ENCODE results near the gene APBB2. TPM values are rescaled to one million over a fixed set of nuclear protein-coding genes. Genes with fewer than 3 reads are reported as not detected.

Gene APBB2
- polyA plus RNA-seq, 3 donors: 0.15 to 0.33 TPM; not detected in 1

DNA sequence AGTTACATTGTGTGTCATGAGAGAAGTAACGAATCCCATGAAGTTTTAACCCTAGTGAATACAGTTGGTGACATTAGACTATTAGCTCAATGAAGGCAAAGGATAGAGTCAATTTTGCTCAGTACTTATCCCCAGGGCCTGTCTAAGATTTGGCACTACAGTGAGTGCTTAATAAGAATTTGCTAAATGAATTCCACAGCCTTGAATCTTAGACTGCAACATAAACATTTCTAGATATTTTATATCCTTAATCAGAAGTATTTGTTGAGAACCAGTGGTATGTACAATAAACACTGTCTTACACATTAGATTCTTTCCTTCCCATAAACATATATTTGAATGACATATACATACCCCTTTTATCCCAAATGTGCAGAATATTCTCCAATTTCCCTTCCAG lies 241.6 kb downstream of the APBB2 start:
- TF ChIP-seq, protein P1, sequence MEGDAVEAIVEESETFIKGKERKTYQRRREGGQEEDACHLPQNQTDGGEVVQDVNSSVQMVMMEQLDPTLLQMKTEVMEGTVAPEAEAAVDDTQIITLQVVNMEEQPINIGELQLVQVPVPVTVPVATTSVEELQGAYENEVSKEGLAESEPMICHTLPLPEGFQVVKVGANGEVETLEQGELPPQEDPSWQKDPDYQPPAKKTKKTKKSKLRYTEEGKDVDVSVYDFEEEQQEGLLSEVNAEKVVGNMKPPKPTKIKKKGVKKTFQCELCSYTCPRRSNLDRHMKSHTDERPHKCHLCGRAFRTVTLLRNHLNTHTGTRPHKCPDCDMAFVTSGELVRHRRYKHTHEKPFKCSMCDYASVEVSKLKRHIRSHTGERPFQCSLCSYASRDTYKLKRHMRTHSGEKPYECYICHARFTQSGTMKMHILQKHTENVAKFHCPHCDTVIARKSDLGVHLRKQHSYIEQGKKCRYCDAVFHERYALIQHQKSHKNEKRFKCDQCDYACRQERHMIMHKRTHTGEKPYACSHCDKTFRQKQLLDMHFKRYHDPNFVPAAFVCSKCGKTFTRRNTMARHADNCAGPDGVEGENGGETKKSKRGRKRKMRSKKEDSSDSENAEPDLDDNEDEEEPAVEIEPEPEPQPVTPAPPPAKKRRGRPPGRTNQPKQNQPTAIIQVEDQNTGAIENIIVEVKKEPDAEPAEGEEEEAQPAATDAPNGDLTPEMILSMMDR (IDR thresholded peaks at IDR 0.05): no peak

DNA sequence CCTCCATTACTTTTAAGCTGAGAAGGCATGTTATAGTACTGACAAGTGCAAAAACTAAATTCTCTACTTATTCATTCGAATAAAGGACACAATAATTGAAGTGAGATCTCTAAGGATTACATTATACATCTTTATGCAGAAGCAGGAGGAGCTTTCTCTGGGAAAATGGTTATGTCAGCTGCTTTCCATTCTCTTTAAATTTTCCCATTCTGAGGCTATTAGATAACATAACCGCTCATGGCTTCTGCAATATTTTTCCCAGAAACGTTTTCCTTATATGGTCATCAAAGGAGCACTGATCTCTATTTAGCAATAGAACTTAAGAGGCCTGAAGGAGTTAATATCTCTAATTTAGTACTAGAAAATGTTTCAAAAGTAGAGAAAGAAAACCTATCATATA lies 243.0 kb downstream of the APBB2 start:
- no peaks in the 10 kb centered on the region for H3K79me2 ChIP-seq (ENCODE audit: insufficient read depth, low read length)
- H3K36me3 Mint-ChIP-seq: no peaks in the 10 kb centered on the region
- H4K20me1 ChIP-seq (ENCODE audit: insufficient read depth, low read length): no peaks in the 10 kb centered on the region
- intact Hi-C loops (cut with micrococcal nuclease): loop anchor here in 1 of 2 donors (10.0 kb wide), 1 partner anchor 243 kb away; the partner anchor contains the start of gene APBB2
- no peak for DNase-seq
- H3K4me3 ChIP-seq (replicated peaks in 1 of 3; ENCODE audit: low read depth in 2 of 3, low read length in 3 of 3): no peak overlapping the region
- H3K27ac ChIP-seq (ENCODE audit: low read depth in 1 of 2, low read length in 2 of 2): no peak overlapping the region
- no CpG with 5 or more reads among the region's 3 CpGs for WGBS (ENCODE audit: insufficient coverage)
- peaks cover 0 to 13% (median 5%) of the 10 kb centered on the region in 7 donors for H3K9me3 Mint-ChIP-seq
- no peak overlapping the region for H3K4me3 Mint-ChIP-seq
- peaks cover 8 to 10% of the 10 kb centered on the region in 2 donors for H3K9me3 ChIP-seq (replicated peaks in 1 of 2; ENCODE audit: control insufficient read depth in 1 of 2, insufficient read depth in 1 of 2, low read length in 2 of 2)
- peaks cover 13 to 14% of the 10 kb centered on the region in 2 donors for H3K4me1 ChIP-seq (ENCODE audit: control insufficient read depth in 1 of 2, insufficient read depth in 2 of 2, low read length in 2 of 2)
- TF ChIP-seq, protein P1 (IDR thresholded peaks at IDR 0.05): no peak
- peaks cover 16% of the 10 kb centered on the region for H3K4me1 Mint-ChIP-seq
- no peak overlapping the region for H3K4me2 ChIP-seq (replicated peaks; ENCODE audit: extremely low read depth, low read length, poor library complexity, severe bottlenecking)
- H3K27me3 Mint-ChIP-seq (ENCODE audit: low read depth in 3 of 3): peaks cover 0 to 5% (median 0%) of the 10 kb centered on the region in 3 donors
- no peak overlapping the region for H3K27ac Mint-ChIP-seq
- H3K27me3 ChIP-seq (ENCODE audit: control insufficient read depth in 2 of 2, insufficient read depth in 2 of 2, low read length in 2 of 2): no peaks in the 10 kb centered on the region
- no peak overlapping the region for H2AFZ ChIP-seq (ENCODE audit: insufficient read depth, low read depth, low read length, poor library complexity, severe bottlenecking)
- H3K9ac ChIP-seq (ENCODE audit: insufficient read depth, low read length, poor library complexity, severe bottlenecking): no peak overlapping the region
- H3K36me3 ChIP-seq (replicated peaks in 1 of 2; ENCODE audit: control insufficient read depth in 1 of 2, insufficient read depth in 2 of 2, low read length in 2 of 2): no peaks in the 10 kb centered on the region

More for the DNA sequence above, 241.6 kb downstream of the APBB2 start:
- intact Hi-C loops (cut with micrococcal nuclease): loop anchor here in 1 of 2 donors (10.0 kb wide), 1 partner anchor 242 kb away; the partner anchor contains the start of gene APBB2
- Mint-ChIP-seq H3K4me3 (no peak overlapping the region), H3K4me1 (peaks cover 16% of the 10 kb centered on the region), H3K9me3 (peaks cover 0 to 1% (median 0%) of the 10 kb centered on the region in 7 donors), H3K27me3 (ENCODE audit: low read depth in 3 of 3) (peaks cover 0 to 5% (median 0%) of the 10 kb centered on the region in 3 donors), H3K36me3 (no peaks in the 10 kb centered on the region), H3K27ac (no peak overlapping the region)
- Histone ChIP-seq H2AFZ (ENCODE audit: insufficient read depth, low read depth, low read length, poor library complexity, severe bottlenecking) (no peak overlapping the region), H3K36me3 (replicated peaks in 1 of 2; ENCODE audit: control insufficient read depth in 1 of 2, insufficient read depth in 2 of 2, low read length in 2 of 2) (no peaks in the 10 kb centered on the region), H3K4me1 (ENCODE audit: control insufficient read depth in 1 of 2, insufficient read depth in 2 of 2, low read length in 2 of 2) (peaks cover 9 to 11% of the 10 kb centered on the region in 2 donors), H3K4me3 (replicated peaks in 1 of 3; ENCODE audit: low read depth in 2 of 3, low read length in 3 of 3) (no peak overlapping the region), H3K27me3 (ENCODE audit: control insufficient read depth in 2 of 2, insufficient read depth in 2 of 2, low read length in 2 of 2) (no peaks in the 10 kb centered on the region), H3K27ac (ENCODE audit: low read depth in 1 of 2, low read length in 2 of 2) (no peak overlapping the region), H3K4me2 (replicated peaks; ENCODE audit: extremely low read depth, low read length, poor library complexity, severe bottlenecking) (no peak overlapping the region), H3K79me2 (ENCODE audit: insufficient read depth, low read length) (no peaks in the 10 kb centered on the region), H3K9me3 (replicated peaks in 1 of 2; ENCODE audit: control insufficient read depth in 1 of 2, insufficient read depth in 1 of 2, low read length in 2 of 2) (no peaks in the 10 kb centered on the region), H3K9ac (ENCODE audit: insufficient read depth, low read length, poor library complexity, severe bottlenecking) (no peak overlapping the region), H4K20me1 (ENCODE audit: insufficient read depth, low read length) (no peaks in the 10 kb centered on the region)
- no peak for DNase-seq
- 100% methylated on average over 1 of the region's 1 CpG for WGBS (ENCODE audit: insufficient coverage)
